Cardiac septum (tissue), 1 donor: ENCODE measurements around the gene FAM177A1. TPM values are rescaled to one million over a fixed set of nuclear protein-coding genes. Genes with fewer than 3 reads are reported as not detected.
"Not testable (repeated sequence)": the region's sequence is repeated elsewhere in the genome, so short reads cannot be mapped to it uniquely, and the experiment has no call there.

Source experiments
- DNase-seq: peaks from one replicate; pipeline ENCODE4 v3.0.0-alpha.2; 2020; ENCODE audit warnings: low spot score
- intact Hi-C: fragments of 100-400 bp; cut with DNase I; formaldehyde crosslinking; loops from one replicate; pipeline ENCODE4 v1.14.0; 2022
- total RNA-seq: library from RNA; stranded (reverse); fragmentation: NEBNext Ultra II Directional; extraction: Animal tissue kit (Norgen Biotek cat#: 25700); gene quantifications from one replicate; pipeline ENCODE4 v1.2.1, GENCODE V29; 2021
- donor health status: DM: no; HTN: no; CAD: no.

Gene FAM177A1
- total RNA-seq, 1 donor from 2014 or later = 156 TPM

DNA sequence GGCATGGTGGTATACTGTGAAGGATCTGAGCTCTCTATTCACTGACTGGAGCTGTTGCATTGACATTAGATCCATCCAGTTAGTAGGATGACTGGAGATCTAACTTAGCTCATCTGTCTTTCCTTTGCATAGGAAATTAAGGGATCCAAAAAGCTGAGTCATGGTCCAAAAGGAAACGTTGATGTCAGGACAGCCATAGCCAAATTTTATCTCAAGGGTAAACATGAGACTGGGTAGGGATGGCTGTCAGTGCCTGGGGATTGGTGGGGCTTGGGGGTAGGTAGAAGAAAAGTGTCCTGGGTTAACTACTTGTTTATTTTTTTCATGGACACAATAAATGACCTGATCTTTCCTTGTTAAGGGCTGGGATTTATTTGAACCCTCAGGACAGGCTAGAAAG lies 4.6 kb downstream of the FAM177A1 start:
- no peak for DNase-seq
- intact Hi-C loops = no loop called here

DNA sequence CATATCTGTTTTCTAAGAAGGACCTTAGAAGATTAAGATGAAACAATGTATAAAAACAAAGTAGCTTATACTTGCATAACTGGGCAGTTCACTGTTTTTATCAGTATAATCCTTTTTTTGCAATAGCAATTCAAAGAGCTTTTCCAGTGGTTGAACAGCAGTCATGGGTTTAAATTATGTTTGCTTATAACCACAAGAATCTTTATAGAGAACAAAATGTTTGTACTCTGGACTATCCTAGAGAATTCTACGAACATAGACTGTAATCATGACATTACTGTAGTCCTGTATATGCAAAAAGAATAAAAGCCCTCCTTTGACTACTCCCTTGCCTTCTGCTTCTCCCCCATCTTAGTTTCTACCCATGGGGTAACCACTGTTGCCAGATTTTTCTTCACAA lies 5.7 kb downstream of the FAM177A1 start:
- DNase-seq = no peak
- intact Hi-C loops = no loop called here

DNA sequence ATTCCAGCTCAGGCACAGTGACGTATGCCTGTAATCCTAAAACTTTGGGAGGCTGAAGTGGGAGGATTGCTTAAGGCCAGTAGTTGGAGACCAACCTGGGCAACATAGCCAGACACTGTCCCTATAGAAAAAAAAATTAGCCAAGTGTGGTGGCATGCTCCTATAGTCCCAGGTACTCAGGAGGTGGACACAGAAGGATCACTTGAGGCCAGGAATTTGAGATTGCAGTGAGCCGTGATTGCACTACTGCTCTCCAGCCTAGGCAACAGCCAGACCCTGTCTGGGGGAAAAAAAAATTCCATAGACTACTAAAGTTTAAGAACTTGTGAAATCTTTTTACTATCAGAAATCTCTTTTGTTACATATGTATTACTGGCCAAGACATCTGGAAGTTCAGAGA lies 6.6 kb downstream of the FAM177A1 start:
- intact Hi-C loops = no loop called here

GRCh38 chr14:35061113-35061791 lies 15.2 kb downstream of the FAM177A1 start:
- DNase-seq = peak; percentile 81
- intact Hi-C loops = loop anchor here (5.0 kb wide), 1 partner anchor 61 kb away; the partner anchor contains the start of genes PPP2R3C and PRORP

More for the DNA sequence above, 6.6 kb downstream of the FAM177A1 start:
- no peak for DNase-seq

GRCh38 chr14:35065731-35066130 lies 19.7 kb downstream of the FAM177A1 start:
- DNase-seq, intact Hi-C loops: not testable (repeated sequence)

DNA sequence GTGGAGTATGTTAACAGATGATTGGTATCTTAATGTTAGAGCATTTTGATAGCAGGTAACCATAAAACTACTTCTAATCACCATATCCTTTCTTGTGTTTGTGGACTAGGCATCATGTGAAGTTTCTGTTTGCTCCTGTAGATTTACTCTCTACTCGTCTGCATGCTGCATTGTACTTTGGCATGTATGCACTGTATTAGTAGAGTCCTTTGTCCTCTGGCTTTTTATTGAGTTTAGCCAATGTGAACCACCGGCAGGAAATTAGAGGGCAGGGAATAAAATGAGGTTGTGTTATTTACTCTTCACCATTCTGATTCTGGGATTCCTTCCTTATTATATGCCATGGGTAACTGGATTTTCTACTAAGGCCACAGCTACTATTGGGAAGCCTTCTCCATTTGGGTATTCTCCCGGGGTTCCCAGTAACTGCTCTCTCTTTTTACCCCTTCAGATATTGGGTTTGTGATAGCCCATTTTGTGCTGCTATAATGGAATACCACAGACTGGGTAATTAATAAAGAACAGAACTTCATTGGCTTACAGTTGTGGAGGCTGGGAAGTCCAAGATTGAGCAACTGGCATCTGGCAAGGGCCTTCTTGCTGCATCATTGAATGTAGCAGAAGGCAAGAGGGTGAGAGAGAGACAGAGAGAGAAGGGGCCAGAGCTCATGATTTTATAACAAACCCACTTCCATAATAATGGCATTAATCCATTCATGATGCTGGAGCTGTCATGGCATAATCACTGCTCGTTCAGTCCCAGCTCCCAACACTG lies 22.4 kb downstream of the FAM177A1 start:
- no peak for DNase-seq
- intact Hi-C loops = no loop called here

- intact Hi-C loops = no loop called here
- DNase-seq = no peak
Observed at GRCh38 chr14:35072226-35072625, 26.2 kb downstream of the FAM177A1 start.

DNA sequence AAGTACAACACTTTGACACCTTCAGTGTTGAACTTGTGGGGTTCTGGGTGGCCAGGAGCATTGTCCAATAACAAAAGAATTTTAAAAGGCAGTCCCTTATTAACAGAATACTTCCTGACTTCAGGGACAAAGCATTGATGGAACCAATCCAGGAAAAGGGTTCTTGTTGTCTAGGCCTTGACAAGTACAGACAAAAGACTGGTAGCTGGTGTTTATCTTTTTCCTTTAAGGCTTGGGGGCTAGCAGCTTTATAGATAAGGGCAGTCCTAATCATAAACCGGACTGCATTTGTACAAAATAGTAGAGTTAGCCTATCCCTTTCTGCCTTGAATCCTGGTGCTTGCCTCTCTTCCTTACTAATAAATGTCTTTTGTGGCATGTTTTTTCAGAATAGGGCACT lies 27.4 kb downstream of the FAM177A1 start:
- DNase-seq = no peak

GRCh38 chr14:35078082-35078481 lies 32.0 kb downstream of the FAM177A1 start:
- no peak for DNase-seq
- intact Hi-C loops = no loop called here

More for the DNA sequence above, 27.4 kb downstream of the FAM177A1 start:
- intact Hi-C loops = no loop called here

DNA sequence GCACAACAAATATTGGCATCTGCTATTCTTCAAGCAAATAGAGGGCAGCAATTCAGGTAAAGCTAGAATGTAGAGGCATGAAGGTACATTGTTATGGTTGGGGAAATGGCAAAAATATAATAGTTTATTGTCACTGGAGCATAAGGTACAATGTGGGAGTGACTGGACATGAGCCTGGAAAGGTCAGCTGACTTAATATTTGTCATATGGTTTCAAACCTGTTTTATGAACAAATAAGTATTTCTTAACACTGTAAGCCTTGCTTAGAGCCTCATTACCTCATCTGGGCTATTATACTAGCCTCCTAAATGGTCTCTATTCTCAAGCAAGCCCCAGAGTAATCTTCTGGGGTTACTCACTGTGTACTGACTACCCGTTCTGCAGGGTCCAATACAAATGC lies 33.7 kb downstream of the FAM177A1 start:
- no peak for DNase-seq
- intact Hi-C loops = no loop called here

GRCh38 chr14:35083530-35084150 lies 37.6 kb downstream of the FAM177A1 start:
- intact Hi-C loops = no loop called here
- DNase-seq = no peak

DNA sequence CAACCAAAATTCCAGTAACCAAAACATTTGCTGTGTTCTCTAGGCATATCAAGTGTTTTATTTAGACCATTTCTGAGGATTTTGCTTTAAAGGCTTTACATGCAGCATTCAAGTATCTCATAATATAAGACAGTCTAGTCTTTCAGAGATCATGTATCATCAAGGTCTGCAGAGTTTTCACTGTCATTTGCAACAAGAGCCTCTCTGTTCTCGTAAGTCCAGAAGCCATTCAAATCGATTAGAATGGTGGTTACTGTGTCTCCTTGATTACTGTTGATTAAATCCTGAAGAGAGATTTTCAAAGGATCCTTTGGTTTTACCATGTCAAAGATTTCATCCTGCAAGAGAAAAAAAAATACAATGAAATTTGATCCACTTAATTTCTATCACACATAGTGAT lies 39.4 kb downstream of the FAM177A1 start:
- no peak for DNase-seq
- intact Hi-C loops = no loop called here

DNA sequence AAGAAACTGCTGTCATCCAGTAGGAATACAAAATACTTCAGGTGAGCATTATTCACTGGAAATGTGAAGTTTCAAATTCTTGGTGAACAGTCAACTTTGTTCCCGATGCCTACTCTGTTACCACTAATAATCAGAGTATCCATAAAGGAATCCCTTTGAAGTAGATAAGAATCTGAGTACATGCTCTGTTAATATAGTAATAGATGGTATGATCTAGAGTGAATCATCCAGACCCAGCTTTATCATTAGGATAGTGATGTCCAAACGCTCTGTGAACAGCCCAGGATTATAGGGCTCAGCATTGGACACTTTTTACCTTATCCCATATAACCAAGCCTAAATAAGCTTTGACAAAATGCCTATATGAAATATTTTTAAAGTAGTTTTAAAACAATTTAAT lies 42.4 kb downstream of the FAM177A1 start:
- intact Hi-C loops = no loop called here
- DNase-seq = no peak

DNA sequence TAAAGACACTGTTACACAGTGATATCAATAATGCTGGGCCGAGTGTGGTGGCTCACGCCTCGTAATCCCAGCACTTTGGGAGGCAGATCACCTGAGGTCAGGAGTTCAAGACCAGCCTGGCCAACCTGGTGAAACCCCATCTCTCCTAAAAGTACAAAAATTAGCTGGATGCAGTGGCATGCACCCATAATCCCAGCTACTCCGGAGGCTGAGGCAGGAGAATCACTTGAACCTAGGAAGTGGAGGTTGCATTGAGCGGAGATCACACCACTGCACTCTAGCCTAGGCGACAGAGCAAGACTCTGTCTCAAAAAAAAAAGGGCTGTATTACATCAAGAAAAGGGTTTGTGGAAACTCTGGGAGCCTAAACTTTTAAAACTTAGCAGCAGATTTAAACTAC lies 48.6 kb downstream of the FAM177A1 start:
- intact Hi-C loops, DNase-seq: not testable (repeated sequence)

- DNase-seq = no peak
- intact Hi-C loops = no loop called here
Observed at GRCh38 chr14:35107866-35108265, 61.8 kb downstream of the FAM177A1 start.

- intact Hi-C loops = no loop called here
Observed at GRCh38 chr14:35112641-35113040, 66.6 kb downstream of the FAM177A1 start.

DNA sequence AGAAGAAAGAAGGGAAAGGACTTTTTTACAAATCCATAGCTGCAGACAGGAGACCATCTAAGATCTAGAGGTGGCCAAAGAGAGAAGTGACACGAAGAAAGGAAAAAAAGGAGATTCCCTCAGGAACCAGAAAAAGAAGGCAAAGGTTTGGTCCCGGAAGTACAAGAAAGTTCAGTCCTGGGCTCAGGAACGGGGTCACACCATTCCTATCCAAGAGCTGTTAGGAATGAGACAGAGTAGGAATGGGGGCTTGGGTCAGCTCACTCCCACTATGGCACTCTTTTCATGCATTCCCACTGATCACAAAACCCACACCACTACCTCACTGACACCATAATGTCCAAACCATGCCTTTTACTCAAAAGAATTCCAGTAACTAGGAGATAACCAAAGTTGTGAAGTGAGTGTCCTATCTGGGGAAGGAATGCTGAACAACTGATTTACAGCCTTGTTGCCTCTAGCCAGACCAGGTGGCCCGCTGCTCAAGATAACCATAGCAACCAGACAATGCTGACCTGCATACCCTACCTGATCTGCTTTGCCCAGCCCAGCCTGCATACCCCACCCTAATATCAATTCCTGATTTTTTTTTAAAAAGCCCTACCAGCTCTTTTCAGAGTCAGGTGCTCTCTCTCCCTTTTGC lies 67.4 kb downstream of the FAM177A1 start:
- intact Hi-C loops = no loop called here
- no peak for DNase-seq

More at GRCh38 chr14:35112641-35113040, 66.6 kb downstream of the FAM177A1 start:
- DNase-seq = no peak

- no peak for DNase-seq
- intact Hi-C loops = no loop called here
Observed at GRCh38 chr14:35114036-35114435, 68.0 kb downstream of the FAM177A1 start.

DNA sequence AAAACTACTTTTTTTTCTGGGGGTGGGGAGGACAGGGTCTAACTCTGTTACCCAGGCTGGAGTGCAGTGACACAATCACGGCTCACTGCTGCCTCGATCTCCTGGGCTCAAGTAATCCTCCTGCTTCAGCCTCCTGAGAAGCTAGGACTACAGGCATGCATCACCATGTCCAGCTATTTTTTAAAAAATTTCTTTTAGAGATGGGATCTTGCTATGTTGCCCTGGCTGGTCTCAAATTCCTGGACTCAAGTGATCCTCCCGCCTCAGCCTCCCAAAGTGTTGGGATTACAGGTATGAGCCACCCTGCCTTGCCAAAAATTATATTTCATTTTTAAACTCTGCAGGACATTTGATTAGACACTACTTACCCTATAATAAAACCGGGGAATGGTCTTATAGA lies 70.2 kb downstream of the FAM177A1 start:
- DNase-seq = no peak
- intact Hi-C loops = no loop called here

DNA sequence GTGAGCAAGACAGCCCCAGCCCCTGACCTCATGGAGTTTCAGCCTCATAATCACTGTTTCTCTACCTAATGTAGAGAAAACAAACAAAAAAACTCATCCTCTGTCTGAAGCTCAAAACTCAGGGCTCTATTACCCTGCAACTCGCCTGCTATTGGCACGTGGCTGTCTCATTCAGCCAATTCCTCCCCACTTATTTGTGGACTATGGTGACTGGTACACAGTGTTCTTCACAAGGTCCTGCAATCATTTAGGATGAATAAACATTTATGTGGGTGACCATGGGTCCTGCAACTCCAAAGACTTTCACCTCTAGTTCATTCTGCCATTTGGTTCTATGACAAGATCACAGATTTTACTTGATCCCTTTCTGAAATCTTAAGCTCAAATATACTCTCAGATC lies 71.0 kb downstream of the FAM177A1 start:
- DNase-seq = no peak

More for the DNA sequence above, 71.0 kb downstream of the FAM177A1 start:
- intact Hi-C loops = no loop called here
